HFF-Myc (cell line): ENCODE results near the gene DNAJC13.
"Not testable (repeated sequence)": the region's sequence is repeated elsewhere in the genome, so short reads cannot be mapped to it uniquely, and the experiment has no call there.

Experiments used
- DNase-seq: peaks from one replicate; pipeline ENCODE4 v3.0.0-alpha.2; 2011; ENCODE audit warnings: low read depth; ENCODE audit errors: extremely low read depth
- H3K4me3 ChIP-seq: replicated peaks from 2 replicates; pipeline ENCODE4 v1.5.1; 2011; ENCODE audit warnings: low read depth, mild to moderate bottlenecking, control low read depth, low read length
- CTCF ChIP-seq: IDR thresholded peaks from 2 replicates; pipeline ENCODE4 v1.5.1; 2012; ENCODE audit warnings: mild to moderate bottlenecking, low read depth, low read length, control low read depth; ENCODE audit errors: missing control alignments

The DNAJC13 gene

GRCh38 chr3:132380920-132381319, 36.4 kb upstream of the DNAJC13 start:
- no peak overlapping the region for H3K4me3 ChIP-seq
- no peak for TF ChIP-seq CTCF
- no peak for DNase-seq

- H3K4me3 ChIP-seq, result no peak overlapping the region
- DNase-seq, result no peak
- TF ChIP-seq CTCF, result no peak
These were observed 35.9 kb upstream of the DNAJC13 start for GRCh38 chr3:132381348-132381944.

- DNase-seq, result no peak
- TF ChIP-seq CTCF, result no peak
- H3K4me3 ChIP-seq, result no peak overlapping the region
These were observed 35.0 kb upstream of the DNAJC13 start for GRCh38 chr3:132382267-132382666.

- no peak for DNase-seq
- no peak for TF ChIP-seq CTCF
- H3K4me3 ChIP-seq, result no peak overlapping the region
These were observed 34.6 kb upstream of the DNAJC13 start for GRCh38 chr3:132382688-132383194.

- no peak for TF ChIP-seq CTCF
- no peak for DNase-seq
- no peak overlapping the region for H3K4me3 ChIP-seq
These were observed 31.0 kb upstream of the DNAJC13 start for GRCh38 chr3:132386259-132386658.

DNA sequence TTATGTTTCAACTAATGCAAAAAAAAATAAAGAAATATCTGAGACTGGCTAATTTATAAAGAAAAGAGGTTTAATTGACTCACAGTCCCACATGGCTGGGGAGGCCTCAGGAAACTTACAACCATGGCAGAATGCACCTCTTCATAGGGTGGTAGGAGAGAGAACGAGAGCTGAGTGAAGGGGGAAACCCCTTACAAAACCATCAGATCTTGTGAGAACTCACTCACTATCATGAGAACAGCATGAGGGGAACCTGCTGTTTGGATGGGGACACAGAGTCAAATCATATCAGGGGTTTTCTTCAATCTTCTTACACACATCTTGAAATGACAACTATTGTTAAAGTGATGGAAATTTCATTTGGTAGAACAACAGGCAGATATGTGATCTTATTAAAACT, 24.6 kb upstream of the DNAJC13 start:
- DNase-seq, H3K4me3 ChIP-seq: not testable (repeated sequence)

DNA sequence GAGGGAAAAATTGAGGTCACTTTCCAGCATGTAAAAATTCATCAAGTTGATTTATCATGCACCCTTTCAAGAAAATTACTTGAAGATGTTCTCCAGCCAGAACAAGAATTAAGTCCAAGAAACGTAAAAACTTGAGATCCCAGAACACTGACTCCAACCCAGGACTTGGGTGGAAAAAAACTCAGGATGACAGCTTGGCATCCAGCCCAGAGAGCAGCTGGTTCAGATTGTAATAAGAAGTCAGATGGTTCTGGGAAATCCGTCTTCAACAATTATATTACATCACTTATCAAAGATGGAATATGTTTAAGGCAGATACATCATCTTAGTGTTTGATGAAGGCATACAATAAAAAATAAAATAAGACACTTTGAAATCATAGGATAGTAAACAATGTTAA, 23.0 kb upstream of the DNAJC13 start:
- no peak for DNase-seq
- no peak overlapping the region for H3K4me3 ChIP-seq
- no peak for TF ChIP-seq CTCF
